ENCODE measurements around the gene CRYBG3. TPM values are rescaled to one million over a fixed set of nuclear protein-coding genes. Genes with fewer than 3 reads are reported as not detected.

CRYBG3 gene
- polyA plus RNA-seq, 1 donor from 2014 or later, result 1.3 TPM

DNA sequence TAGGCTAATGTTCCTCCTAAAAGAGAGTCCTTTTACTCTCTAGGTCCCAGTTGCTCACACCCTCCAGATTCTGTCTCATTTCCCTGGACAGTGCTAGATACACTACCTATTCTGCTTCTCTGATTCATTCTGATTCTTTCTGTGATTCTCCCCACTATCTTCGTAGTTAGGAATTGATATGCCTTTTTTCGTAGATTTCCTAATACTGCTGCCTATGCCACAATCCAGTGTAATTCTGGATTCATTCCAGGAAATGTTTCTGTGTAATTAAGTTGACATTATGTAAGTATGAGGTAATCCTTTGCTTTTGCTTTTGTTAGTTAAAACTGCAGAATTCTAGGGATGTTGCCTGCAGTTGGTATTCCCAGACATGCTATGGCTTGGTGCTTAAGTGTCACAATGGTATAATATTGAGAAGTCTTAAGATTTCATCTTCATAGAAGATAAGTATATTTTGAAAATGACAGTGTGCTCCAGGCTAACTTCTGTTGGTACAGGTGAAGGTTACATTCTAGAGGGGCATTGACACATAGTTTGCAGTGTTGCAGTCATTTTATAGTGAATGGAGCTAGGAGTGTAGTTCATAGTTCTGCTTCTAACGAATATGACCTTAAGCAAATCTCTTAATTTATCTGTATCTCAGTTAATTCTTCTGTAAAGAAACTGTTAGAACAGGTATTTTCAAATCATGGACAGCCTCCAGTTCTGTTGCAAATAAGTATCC, 96.2 kb downstream of the CRYBG3 start:
- H3K27me3 ChIP-seq (ENCODE audit: insufficient read depth, low read depth, low read length), result no peaks in the 10 kb centered on the region
- no peak overlapping the region for H2AFZ ChIP-seq (ENCODE audit: low read depth, low read length)
- no peak overlapping the region for H3K9ac ChIP-seq (ENCODE audit: low read length)
- H3K36me3 ChIP-seq (ENCODE audit: insufficient read depth, low read length), result no peaks in the 10 kb centered on the region
- H3K4me2 ChIP-seq (ENCODE audit: low read length), result no peak overlapping the region
- no peak overlapping the region for H3K4me3 ChIP-seq (ENCODE audit: low read length)
- no peaks in the 10 kb centered on the region for H3K79me2 ChIP-seq (replicated peaks; ENCODE audit: insufficient read depth, low read length)
- TF ChIP-seq REST (IDR thresholded peaks at IDR 0.05; ENCODE audit: borderline replicate concordance) (no peak), TAF1 (IDR thresholded peaks at IDR 0.05; ENCODE audit: low read depth) (no peak), EP300 (conservative IDR thresholded peaks at IDR 0.05; ENCODE audit: poor library complexity, severe bottlenecking) (no peak), RAD21 (conservative IDR thresholded peaks at IDR 0.05) (no peak), POLR2AphosphoS5 (IDR thresholded peaks at IDR 0.05) (no peak), EZH2 (IDR thresholded peaks at IDR 0.05; ENCODE audit: borderline replicate concordance, insufficient read depth, low read length, poor library complexity, severe bottlenecking) (no peak), MXI1 (conservative IDR thresholded peaks at IDR 0.05; ENCODE audit: poor library complexity, severe bottlenecking) (no peak), SMC3 (conservative IDR thresholded peaks at IDR 0.05; ENCODE audit: poor library complexity) (no peak)
- TF ChIP-seq, protein P1, sequence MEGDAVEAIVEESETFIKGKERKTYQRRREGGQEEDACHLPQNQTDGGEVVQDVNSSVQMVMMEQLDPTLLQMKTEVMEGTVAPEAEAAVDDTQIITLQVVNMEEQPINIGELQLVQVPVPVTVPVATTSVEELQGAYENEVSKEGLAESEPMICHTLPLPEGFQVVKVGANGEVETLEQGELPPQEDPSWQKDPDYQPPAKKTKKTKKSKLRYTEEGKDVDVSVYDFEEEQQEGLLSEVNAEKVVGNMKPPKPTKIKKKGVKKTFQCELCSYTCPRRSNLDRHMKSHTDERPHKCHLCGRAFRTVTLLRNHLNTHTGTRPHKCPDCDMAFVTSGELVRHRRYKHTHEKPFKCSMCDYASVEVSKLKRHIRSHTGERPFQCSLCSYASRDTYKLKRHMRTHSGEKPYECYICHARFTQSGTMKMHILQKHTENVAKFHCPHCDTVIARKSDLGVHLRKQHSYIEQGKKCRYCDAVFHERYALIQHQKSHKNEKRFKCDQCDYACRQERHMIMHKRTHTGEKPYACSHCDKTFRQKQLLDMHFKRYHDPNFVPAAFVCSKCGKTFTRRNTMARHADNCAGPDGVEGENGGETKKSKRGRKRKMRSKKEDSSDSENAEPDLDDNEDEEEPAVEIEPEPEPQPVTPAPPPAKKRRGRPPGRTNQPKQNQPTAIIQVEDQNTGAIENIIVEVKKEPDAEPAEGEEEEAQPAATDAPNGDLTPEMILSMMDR (IDR thresholded peaks at IDR 0.05; ENCODE audit: poor library complexity, severe bottlenecking), result no peak
- H3K9me3 ChIP-seq (ENCODE audit: low read length), result no peaks in the 10 kb centered on the region
- no peaks in the 10 kb centered on the region for H4K20me1 ChIP-seq (ENCODE audit: insufficient read depth)
- H3K9me2 ChIP-seq (ENCODE audit: insufficient read depth, low read length), result no peaks in the 10 kb centered on the region
- no peaks in the 10 kb centered on the region for H3F3A ChIP-seq (ENCODE audit: insufficient read depth, low read length, poor library complexity, severe bottlenecking)
- H3K27ac ChIP-seq (ENCODE audit: low read length), result no peak overlapping the region

GRCh38 chr3:97927704-97928103, 105.9 kb downstream of the CRYBG3 start:
- H3K9ac ChIP-seq (ENCODE audit: low read length), result no peak overlapping the region
- no peak overlapping the region for H3K4me3 ChIP-seq (ENCODE audit: low read length)
- no peaks in the 10 kb centered on the region for H3K9me2 ChIP-seq (ENCODE audit: insufficient read depth, low read length)
- H3K4me2 ChIP-seq (ENCODE audit: low read length), result no peak overlapping the region
- no peak overlapping the region for H2AFZ ChIP-seq (ENCODE audit: low read depth, low read length)
- no peaks in the 10 kb centered on the region for H3F3A ChIP-seq (ENCODE audit: insufficient read depth, low read length, poor library complexity, severe bottlenecking)
- H4K20me1 ChIP-seq (ENCODE audit: insufficient read depth), result no peaks in the 10 kb centered on the region
- H3K27me3 ChIP-seq (ENCODE audit: insufficient read depth, low read depth, low read length), result no peaks in the 10 kb centered on the region
- no peak for TF ChIP-seq TAF1 (IDR thresholded peaks at IDR 0.05; ENCODE audit: low read depth)
- TF ChIP-seq POLR2AphosphoS5 (IDR thresholded peaks at IDR 0.05), result no peak
- TF ChIP-seq REST (IDR thresholded peaks at IDR 0.05; ENCODE audit: borderline replicate concordance), result no peak
- no peaks in the 10 kb centered on the region for H3K79me2 ChIP-seq (replicated peaks; ENCODE audit: insufficient read depth, low read length)
- no peak overlapping the region for H3K27ac ChIP-seq (ENCODE audit: low read length)
- no peaks in the 10 kb centered on the region for H3K36me3 ChIP-seq (ENCODE audit: insufficient read depth, low read length)
- no peaks in the 10 kb centered on the region for H3K9me3 ChIP-seq (ENCODE audit: low read length)
